ENCODE measurements around the gene TNFAIP8L2. TPM values are rescaled to one million over a fixed set of nuclear protein-coding genes. Genes with fewer than 3 reads are reported as not detected.
A peak's percentile ranks its signal among the peaks of the same experiment; 100 is the strongest.

Gene TNFAIP8L2
- 1 to 10 TPM; 1.1 to 4.2 (median 2.2) TPM for total RNA-seq
- long read RNA-seq, partial matches to known transcripts: 0 of 1 reads
- long read RNA-seq, other reads (novel, unspliced or antisense): 0 of 1 reads

DNA sequence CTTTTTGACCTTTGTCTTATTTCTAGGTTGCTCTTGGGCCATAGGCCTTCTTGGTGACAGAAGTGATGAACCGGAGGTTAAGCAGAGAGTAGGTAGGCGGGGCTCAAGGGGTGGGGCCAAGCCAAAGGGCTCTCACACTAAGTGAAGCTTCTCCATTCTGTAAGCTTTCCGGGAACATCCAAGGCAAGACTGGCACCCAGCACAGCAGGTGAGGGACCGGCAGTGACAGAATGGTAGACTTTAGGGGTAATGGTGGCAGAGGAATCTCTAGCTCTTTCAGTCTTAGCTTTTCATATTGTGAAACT lies at the start of gene TNFAIP8L2:
TNFAIP8L2 (plus strand) TSS at position 135 of the 305 bp plus-strand sequence. CDS start 2,049 bp downstream, outside the sequence.
- ATAC-seq (peak; percentile 68 to 75 (median 70)), DNase-seq (peak in 2 of 3 donors; percentile 71 to 75)
- WGBS (ENCODE audit: insufficient coverage, low coverage, low lambda C conversion rate, missing lambda C conversion rate): 27% methylated on average over 3 of the region's 4 CpGs
- TF ChIP-seq, protein P1, sequence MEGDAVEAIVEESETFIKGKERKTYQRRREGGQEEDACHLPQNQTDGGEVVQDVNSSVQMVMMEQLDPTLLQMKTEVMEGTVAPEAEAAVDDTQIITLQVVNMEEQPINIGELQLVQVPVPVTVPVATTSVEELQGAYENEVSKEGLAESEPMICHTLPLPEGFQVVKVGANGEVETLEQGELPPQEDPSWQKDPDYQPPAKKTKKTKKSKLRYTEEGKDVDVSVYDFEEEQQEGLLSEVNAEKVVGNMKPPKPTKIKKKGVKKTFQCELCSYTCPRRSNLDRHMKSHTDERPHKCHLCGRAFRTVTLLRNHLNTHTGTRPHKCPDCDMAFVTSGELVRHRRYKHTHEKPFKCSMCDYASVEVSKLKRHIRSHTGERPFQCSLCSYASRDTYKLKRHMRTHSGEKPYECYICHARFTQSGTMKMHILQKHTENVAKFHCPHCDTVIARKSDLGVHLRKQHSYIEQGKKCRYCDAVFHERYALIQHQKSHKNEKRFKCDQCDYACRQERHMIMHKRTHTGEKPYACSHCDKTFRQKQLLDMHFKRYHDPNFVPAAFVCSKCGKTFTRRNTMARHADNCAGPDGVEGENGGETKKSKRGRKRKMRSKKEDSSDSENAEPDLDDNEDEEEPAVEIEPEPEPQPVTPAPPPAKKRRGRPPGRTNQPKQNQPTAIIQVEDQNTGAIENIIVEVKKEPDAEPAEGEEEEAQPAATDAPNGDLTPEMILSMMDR (IDR thresholded peaks at IDR 0.05): no peak
- TF ChIP-seq POLR2A (IDR thresholded peaks at IDR 0.05): no peak
- H3K36me3 ChIP-seq: peaks cover 0 to 25% (median 16%) of the 10 kb centered on the region in 4 donors
- H3K4me3 ChIP-seq: peak within 1 kb of the TSS; percentile 9 to 35 (median 25)
- H3K9me3 ChIP-seq: no peaks in the 10 kb centered on the region
- no peaks in the 10 kb centered on the region for H3K27me3 ChIP-seq
- peak within 1 kb of the TSS in 2 of 3 donors; percentile 43 to 45 for H3K27ac ChIP-seq
- no peaks in the 10 kb centered on the region for H3K4me1 ChIP-seq
- intact Hi-C loops (cut with DNase I): loop anchor here (5.0 to 10.0 kb wide), 2 partner anchors 59 to 132 kb away; no protein-coding TSS in a partner anchor

- Histone ChIP-seq H3K4me3 (no peak overlapping the region), H3K9me3 (no peaks in the 10 kb centered on the region), H3K27ac (no peak overlapping the region), H3K4me1 (no peaks in the 10 kb centered on the region), H3K36me3 (peaks cover 0 to 10% (median 0%) of the 10 kb centered on the region in 4 donors), H3K27me3 (no peaks in the 10 kb centered on the region)
- ATAC-seq: no peak
- 57% methylated on average over 2 of the region's 2 CpGs for WGBS (ENCODE audit: insufficient coverage, low coverage, low lambda C conversion rate, missing lambda C conversion rate)
- TF ChIP-seq, protein P1 (IDR thresholded peaks at IDR 0.05): no peak
- TF ChIP-seq POLR2A (IDR thresholded peaks at IDR 0.05): no peak
- no peak for DNase-seq
- intact Hi-C loops (cut with DNase I): no loop called here
Observed at GRCh38 chr1:151106894-151107293, 49.6 kb upstream of the TNFAIP8L2 start.

- Histone ChIP-seq H3K4me1 (no peaks in the 10 kb centered on the region), H3K4me3 (no peak overlapping the region), H3K27me3 (no peaks in the 10 kb centered on the region), H3K36me3 (peaks cover 0 to 10% (median 0%) of the 10 kb centered on the region in 4 donors), H3K9me3 (no peaks in the 10 kb centered on the region), H3K27ac (no peak overlapping the region)
- intact Hi-C loops (cut with DNase I): no loop called here
- DNase-seq (no peak), ATAC-seq (no peak)
- 86% methylated on average over 5 of the region's 5 CpGs for WGBS (ENCODE audit: insufficient coverage, low coverage, low lambda C conversion rate, missing lambda C conversion rate)
- TF ChIP-seq, protein P1 (IDR thresholded peaks at IDR 0.05): no peak
- TF ChIP-seq POLR2A (IDR thresholded peaks at IDR 0.05): no peak
Observed at GRCh38 chr1:151108331-151108730, 48.1 kb upstream of the TNFAIP8L2 start.

DNA sequence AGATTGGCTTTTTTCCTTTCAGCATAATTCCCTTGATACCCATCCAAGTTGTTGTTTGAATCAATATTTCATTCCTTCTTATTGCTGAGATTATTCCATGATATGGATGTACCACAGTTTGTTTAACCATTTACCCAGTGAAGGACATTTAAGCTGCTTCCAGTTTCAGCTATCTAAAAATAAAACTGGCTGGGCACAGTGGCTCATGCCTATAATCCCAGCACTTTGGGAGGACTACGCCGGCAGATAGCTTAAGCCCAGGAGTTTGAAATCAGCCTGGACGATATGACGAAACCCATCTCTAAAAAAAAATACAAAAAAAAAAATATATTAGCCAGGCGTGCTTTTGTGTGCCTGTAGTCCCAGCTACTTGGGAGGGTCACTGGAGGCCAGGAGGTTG lies 42.6 kb upstream of the TNFAIP8L2 start:
- Histone ChIP-seq H3K36me3 (peaks cover 0 to 11% (median 0%) of the 10 kb centered on the region in 4 donors), H3K27ac (no peak overlapping the region), H3K4me1 (no peaks in the 10 kb centered on the region), H3K4me3 (no peak overlapping the region), H3K27me3 (no peaks in the 10 kb centered on the region), H3K9me3 (no peaks in the 10 kb centered on the region)
- TF ChIP-seq, protein P1 (IDR thresholded peaks at IDR 0.05): no peak
- TF ChIP-seq POLR2A (IDR thresholded peaks at IDR 0.05): no peak
- DNase-seq (no peak), ATAC-seq (no peak)
- intact Hi-C loops (cut with DNase I): no loop called here
- WGBS (ENCODE audit: insufficient coverage, low coverage, low lambda C conversion rate, missing lambda C conversion rate): 98% methylated on average over 5 of the region's 5 CpGs
